GM13976 (cell line): ENCODE measurements around the gene RALY.

ENCODE experiments used
- DNase-seq: peaks from one replicate; pipeline ENCODE4 v3.0.0; 2012; ENCODE audit warnings: low spot score
- in situ Hi-C: fragments of 300-500 bp; cut with MboI; formaldehyde crosslinking; loops from one replicate; pipeline ENCODE4 v1.12.0; 2022; ENCODE audit warnings: low sequenced_read_pairs, mixed read lengths, inconsistent platforms; ENCODE audit not compliant: unreplicated experiment
- TF ChIP-seq, protein P1 (sequence below): IDR thresholded peaks from 2 replicates; pipeline ENCODE4 v1.5.1; 2012; ENCODE audit warnings: borderline replicate concordance, mild to moderate bottlenecking; ENCODE audit not compliant: insufficient read depth; ENCODE audit errors: extremely low read depth, missing control alignments, control extremely low read depth

RALY gene

DNA sequence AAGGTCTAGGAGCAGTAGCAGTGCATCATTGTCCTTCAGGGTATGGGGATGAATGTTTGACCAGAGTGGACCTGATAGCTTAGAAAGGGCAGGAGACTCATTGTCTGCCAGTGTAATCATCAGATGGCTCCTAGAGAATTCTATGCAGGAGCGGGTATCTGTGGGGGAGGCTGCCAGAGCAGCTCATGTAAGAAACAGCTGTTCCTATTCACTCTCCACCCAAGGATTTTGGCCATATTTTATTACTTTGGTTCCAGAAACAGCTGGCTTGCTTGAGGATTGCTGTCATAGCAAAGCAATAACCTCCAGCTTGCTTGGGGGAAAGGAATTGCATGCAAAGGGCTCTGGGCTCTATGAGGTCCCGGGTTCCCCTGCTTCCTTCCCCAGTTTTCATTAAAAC, 44.1 kb downstream of the RALY start:
- in situ Hi-C loops = no loop called here
- TF ChIP-seq, protein P1, sequence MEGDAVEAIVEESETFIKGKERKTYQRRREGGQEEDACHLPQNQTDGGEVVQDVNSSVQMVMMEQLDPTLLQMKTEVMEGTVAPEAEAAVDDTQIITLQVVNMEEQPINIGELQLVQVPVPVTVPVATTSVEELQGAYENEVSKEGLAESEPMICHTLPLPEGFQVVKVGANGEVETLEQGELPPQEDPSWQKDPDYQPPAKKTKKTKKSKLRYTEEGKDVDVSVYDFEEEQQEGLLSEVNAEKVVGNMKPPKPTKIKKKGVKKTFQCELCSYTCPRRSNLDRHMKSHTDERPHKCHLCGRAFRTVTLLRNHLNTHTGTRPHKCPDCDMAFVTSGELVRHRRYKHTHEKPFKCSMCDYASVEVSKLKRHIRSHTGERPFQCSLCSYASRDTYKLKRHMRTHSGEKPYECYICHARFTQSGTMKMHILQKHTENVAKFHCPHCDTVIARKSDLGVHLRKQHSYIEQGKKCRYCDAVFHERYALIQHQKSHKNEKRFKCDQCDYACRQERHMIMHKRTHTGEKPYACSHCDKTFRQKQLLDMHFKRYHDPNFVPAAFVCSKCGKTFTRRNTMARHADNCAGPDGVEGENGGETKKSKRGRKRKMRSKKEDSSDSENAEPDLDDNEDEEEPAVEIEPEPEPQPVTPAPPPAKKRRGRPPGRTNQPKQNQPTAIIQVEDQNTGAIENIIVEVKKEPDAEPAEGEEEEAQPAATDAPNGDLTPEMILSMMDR = no peak
- DNase-seq = no peak

DNA sequence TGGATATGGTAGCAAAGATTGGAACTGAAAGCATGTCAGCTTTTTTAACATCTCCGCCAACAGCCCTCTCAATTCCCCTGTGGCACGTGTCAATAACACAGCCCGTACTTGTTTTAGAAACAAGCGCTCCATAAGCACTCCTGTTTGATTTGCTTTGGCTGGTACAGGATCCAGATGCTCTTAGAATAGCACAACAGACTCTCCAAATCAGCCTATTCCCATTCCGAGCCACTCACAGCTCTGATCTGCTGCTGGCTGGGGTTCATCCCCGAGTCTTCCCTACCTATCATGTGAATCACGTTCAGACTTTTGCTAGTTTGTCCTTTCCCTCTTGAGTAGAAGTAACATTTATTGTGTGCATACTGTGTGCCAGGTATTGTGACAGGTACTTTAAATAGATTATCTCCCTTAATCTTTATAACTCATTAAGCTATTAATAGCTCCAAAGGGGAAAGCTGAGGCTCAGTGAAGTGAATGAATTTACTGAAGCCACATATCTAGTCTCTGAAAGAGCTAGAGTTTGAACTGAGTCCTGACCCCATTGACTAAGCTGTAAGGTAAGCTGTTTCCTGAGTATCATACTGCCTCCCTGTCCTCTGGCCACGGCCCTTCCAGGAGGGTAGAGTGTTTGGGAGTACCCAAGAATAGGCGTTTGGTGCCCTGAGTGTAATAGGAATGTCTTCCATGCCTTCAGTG, 46.7 kb downstream of the RALY start:
- in situ Hi-C loops = no loop called here
- TF ChIP-seq, protein P1 = no peak
- DNase-seq = no peak

GRCh38 chr20:34041226-34041625, 47.5 kb downstream of the RALY start:
- TF ChIP-seq, protein P1 = no peak
- in situ Hi-C loops = no loop called here
- no peak for DNase-seq

DNA sequence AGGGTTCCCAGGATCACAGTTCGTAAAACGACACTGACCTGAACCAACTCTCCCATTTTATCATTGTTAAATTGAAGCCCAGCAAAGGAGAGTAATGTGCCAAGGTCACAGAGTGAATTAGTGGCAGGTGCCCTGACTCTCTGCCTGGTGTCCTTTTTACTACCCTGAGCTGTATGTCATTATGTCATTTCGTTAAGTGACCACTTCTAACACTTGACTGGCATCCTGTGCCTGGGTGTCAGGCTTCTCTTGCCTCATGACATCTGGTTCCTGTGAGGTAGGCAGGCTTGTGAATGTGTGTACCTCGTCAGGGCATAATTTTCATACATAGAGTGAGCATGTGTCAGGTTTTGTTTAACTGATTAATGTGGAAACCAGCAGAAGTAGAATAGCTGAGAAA, 48.6 kb downstream of the RALY start:
- no peak for DNase-seq
- TF ChIP-seq, protein P1 = no peak
- in situ Hi-C loops = no loop called here

DNA sequence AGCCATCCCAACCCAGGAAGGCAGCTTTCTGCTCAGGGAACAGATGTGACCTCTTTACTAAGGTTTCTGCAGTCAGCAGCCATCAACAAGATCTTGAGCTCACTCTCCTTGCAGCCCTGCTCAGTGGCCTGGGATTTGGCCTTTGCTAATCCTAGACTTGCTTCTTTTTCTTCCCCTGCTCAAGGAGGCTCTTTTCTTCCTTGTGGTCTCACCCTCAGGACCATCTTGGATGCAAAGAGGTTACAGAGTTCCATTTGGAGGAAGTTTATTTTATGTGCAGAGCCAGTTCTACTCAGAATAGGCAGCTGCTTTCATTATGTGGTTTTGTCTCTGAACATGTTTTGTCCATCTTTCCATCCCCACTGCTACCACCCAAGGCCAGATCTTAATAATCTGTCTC, 49.3 kb downstream of the RALY start:
- TF ChIP-seq, protein P1 = no peak
- no peak for DNase-seq
- in situ Hi-C loops = no loop called here

GRCh38 chr20:34045294-34045693, 51.6 kb downstream of the RALY start:
- TF ChIP-seq, protein P1 = no peak
- no peak for DNase-seq
- in situ Hi-C loops = no loop called here
